Vagina (tissue), 2 donors: ENCODE measurements around the gene RALGAPA1.

Experiments used
- CTCF ChIP-seq, 3 experiments: fragments of 450-650 bp in 2 of 3; fragments of 200-600 bp in 1 of 3; sonication (generic) in 1 of 3; IDR thresholded peaks; one replicate each; pipeline ENCODE4 v1.5.1; 2017 to 2019; ENCODE audit warnings: antibody characterized with exemption in 3 of 3, mild to moderate bottlenecking in 2 of 3, moderate library complexity in 2 of 3
- POLR2A ChIP-seq, 2 donors: fragments of 450-650 bp; IDR thresholded peaks; one replicate each; pipeline ENCODE4 v1.6.1; 2017; ENCODE audit warnings: antibody characterized with exemption in 2 of 2, mild to moderate bottlenecking in 2 of 2, moderate library complexity in 2 of 2

- TF ChIP-seq CTCF (IDR thresholded peaks at IDR 0.05) (no peak), POLR2A (IDR thresholded peaks at IDR 0.05) (no peak)
Observed at GRCh38 chr14:35535483-35536112, 273.5 kb downstream of the RALGAPA1 start.
